Activated CD8-positive, alpha-beta T cell treated with anti-CD3 and anti-CD28 coated beads for 36 hours (primary cell): Measurements from ENCODE around the gene NUFIP1. TPM values are rescaled to one million over a fixed set of nuclear protein-coding genes. Genes with fewer than 3 reads are reported as not detected.

Source experiments
- ATAC-seq: fragments of 200-7000 bp; cut with Tn5 transposase; one replicate; pipeline ENCODE4 v1.10.0; 2021; ENCODE audit warnings: mild to moderate bottlenecking, moderate library complexity
- CTCF ChIA-PET: fragments of 350-600 bp; sonication (Branson Sonifier 250); formaldehyde crosslinking; loops from one replicate; lab custom pipeline; 2021; ENCODE audit warnings: antibody characterized with exemption; lab: Charles Lee
- POLR2A ChIA-PET: fragments of 350-600 bp; sonication (Branson Sonifier 250); formaldehyde crosslinking; loops from one replicate; lab custom pipeline; 2021; ENCODE audit warnings: antibody characterized with exemption; lab: Charles Lee
- DNase-seq: peaks from one replicate; pipeline ENCODE4 v3.0.0-alpha.2; 2020
- H3K27ac Mint-ChIP-seq: one replicate; pipeline ENCODE4 v1.8.0; 2021; ENCODE audit warnings: mild to moderate bottlenecking, mixed read lengths
- H3K27me3 Mint-ChIP-seq: one replicate; pipeline ENCODE4 v1.8.0; 2021; ENCODE audit warnings: mixed read lengths
- H3K36me3 Mint-ChIP-seq: one replicate; pipeline ENCODE4 v1.8.0; 2021; ENCODE audit warnings: low read depth, mixed read lengths
- H3K4me1 Mint-ChIP-seq: one replicate; pipeline ENCODE4 v1.8.0; 2021; ENCODE audit warnings: low read depth, mixed read lengths
- H3K4me3 Mint-ChIP-seq: one replicate; pipeline ENCODE4 v1.8.0; 2021; ENCODE audit warnings: mild to moderate bottlenecking, moderate library complexity, mixed read lengths
- H3K9me3 Mint-ChIP-seq: one replicate; pipeline ENCODE4 v1.8.0; 2021; ENCODE audit warnings: mixed read lengths
- CTCF ChIP-seq: fragments of 200-600 bp; IDR thresholded peaks from one replicate; pipeline ENCODE4 v1.8.0; 2022; ENCODE audit warnings: antibody characterized with exemption, mild to moderate bottlenecking
- intact Hi-C: fragments of 100-400 bp; cut with micrococcal nuclease; formaldehyde crosslinking; loops from one replicate; pipeline ENCODE4 v1.10.0; 2022
- total RNA-seq, 2 experiments: library from RNA; stranded (reverse); gene quantifications; one replicate each; pipeline ENCODE4 v1.2.3, GENCODE V29; 2021

NUFIP1 gene
- total RNA-seq, 2 experiments from 2014 or later: 10.4 to 11.2 TPM

- no peaks in the 10 kb centered on the region for H3K36me3 Mint-ChIP-seq
- H3K4me1 Mint-ChIP-seq: no peaks in the 10 kb centered on the region
- POLR2A ChIA-PET: interaction anchor here (0.9 kb wide), 1 partner anchor 12 kb away, joined by 3 read pairs; no protein-coding TSS in a partner anchor
- H3K9me3 Mint-ChIP-seq: peaks cover 7% of the 10 kb centered on the region
- no peak overlapping the region for H3K27ac Mint-ChIP-seq
- CTCF ChIA-PET: interaction anchor here (0.6 to 1.7 kb wide), 3 partner anchors 9 to 306 kb away, joined by 3 to 5 read pairs (median 3); no protein-coding TSS in a partner anchor
- DNase-seq (no peak), ATAC-seq (no peak)
- intact Hi-C loops: no loop called here
- no peak for TF ChIP-seq CTCF
- H3K4me3 Mint-ChIP-seq: no peak overlapping the region
- H3K27me3 Mint-ChIP-seq: no peaks in the 10 kb centered on the region
Observed at GRCh38 chr13:44906713-44907112, 82.6 kb downstream of the NUFIP1 start.

- ATAC-seq (no peak), DNase-seq (no peak)
- POLR2A ChIA-PET: no interaction called here
- Mint-ChIP-seq H3K27me3 (peaks cover 2% of the 10 kb centered on the region), H3K4me3 (no peak overlapping the region), H3K4me1 (no peaks in the 10 kb centered on the region), H3K27ac (no peak overlapping the region), H3K36me3 (no peaks in the 10 kb centered on the region), H3K9me3 (peaks cover 3% of the 10 kb centered on the region)
- no peak for TF ChIP-seq CTCF
- intact Hi-C loops: no loop called here
- CTCF ChIA-PET: interaction anchor here (0.6 to 1.7 kb wide), 2 partner anchors 13 to 306 kb away, joined by 3 to 5 read pairs; no protein-coding TSS in a partner anchor
Observed at GRCh38 chr13:44906230-44906629, 83.0 kb downstream of the NUFIP1 start.

- ATAC-seq (no peak), DNase-seq (no peak)
- no peaks in the 10 kb centered on the region for H3K9me3 Mint-ChIP-seq
- H3K4me1 Mint-ChIP-seq: no peaks in the 10 kb centered on the region
- H3K4me3 Mint-ChIP-seq: no peak overlapping the region
- no peaks in the 10 kb centered on the region for H3K36me3 Mint-ChIP-seq
- no peak for TF ChIP-seq CTCF
- intact Hi-C loops: no loop called here
- peaks cover 4% of the 10 kb centered on the region for H3K27me3 Mint-ChIP-seq
- ChIA-PET POLR2A (no interaction called here), CTCF (no interaction called here)
- H3K27ac Mint-ChIP-seq: no peak overlapping the region
Observed at GRCh38 chr13:44905556-44905955, 83.7 kb downstream of the NUFIP1 start.

GRCh38 chr13:44904967-44905366 lies 84.3 kb downstream of the NUFIP1 start:
- Mint-ChIP-seq H3K27me3 (peaks cover 4% of the 10 kb centered on the region), H3K4me3 (no peak overlapping the region), H3K4me1 (no peaks in the 10 kb centered on the region), H3K27ac (no peak overlapping the region), H3K9me3 (no peaks in the 10 kb centered on the region), H3K36me3 (no peaks in the 10 kb centered on the region)
- intact Hi-C loops: no loop called here
- ChIA-PET CTCF (no interaction called here), POLR2A (no interaction called here)
- TF ChIP-seq CTCF: no peak
- ATAC-seq (no peak), DNase-seq (no peak)

GRCh38 chr13:44903574-44903985 lies 85.7 kb downstream of the NUFIP1 start:
- intact Hi-C loops: no loop called here
- Mint-ChIP-seq H3K27me3 (peaks cover 5% of the 10 kb centered on the region), H3K4me3 (no peak overlapping the region), H3K9me3 (no peaks in the 10 kb centered on the region), H3K4me1 (no peaks in the 10 kb centered on the region), H3K27ac (no peak overlapping the region), H3K36me3 (no peaks in the 10 kb centered on the region)
- POLR2A ChIA-PET: no interaction called here
- no peak for ATAC-seq
- DNase-seq: no peak
- TF ChIP-seq CTCF: no peak
- CTCF ChIA-PET: no interaction called here
